Panc1 (cell line): ENCODE results near the gene ZNF691.

ENCODE experiments used
- CTCF ChIP-seq: fragments of 450-650 bp; IDR thresholded peaks from 2 replicates; pipeline ENCODE4 v1.5.1; 2017; ENCODE audit warnings: mild to moderate bottlenecking
- POLR2AphosphoS5 ChIP-seq: IDR thresholded peaks from 2 replicates; pipeline ENCODE4 v1.6.1; 2012; ENCODE audit warnings: mild to moderate bottlenecking, low read depth, low read length, moderate library complexity
- SIN3A ChIP-seq: IDR thresholded peaks from 2 replicates; pipeline ENCODE4 v1.6.1; 2012; ENCODE audit warnings: low read depth, mild to moderate bottlenecking, low read length, moderate library complexity, borderline replicate concordance; ENCODE audit not compliant: insufficient read depth

DNA sequence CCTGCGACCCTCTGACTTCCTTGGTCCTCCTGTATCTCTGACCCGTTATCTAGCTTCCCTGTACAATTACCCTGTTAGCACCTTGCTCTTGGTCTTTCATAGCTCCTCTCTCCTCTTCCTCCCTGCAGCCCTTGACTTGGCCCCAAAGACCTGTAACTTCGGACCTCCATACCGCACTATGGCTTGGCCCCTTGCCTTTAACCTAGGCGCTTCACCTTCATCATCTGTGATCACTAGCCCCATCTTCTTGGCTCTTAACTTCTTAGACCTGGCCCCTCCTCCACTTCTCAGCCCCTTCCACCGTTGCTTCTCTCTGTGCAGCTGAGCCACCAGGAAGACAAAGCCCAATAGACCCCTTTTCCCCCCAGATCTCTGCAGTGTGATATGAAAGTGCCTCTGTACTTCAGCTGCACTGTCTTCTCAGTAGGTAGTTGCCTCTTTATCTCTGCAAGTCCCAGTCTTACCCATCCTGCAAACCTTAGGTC is 740 bp downstream of the ZNF691 start:
- TF ChIP-seq CTCF (no peak), POLR2AphosphoS5 (no peak), SIN3A (no peak)
